Gastrocnemius medialis (tissue), 4 donors: ENCODE results near the gene ANP32D.
"Not testable (repeated sequence)": the region's sequence is repeated elsewhere in the genome, so short reads cannot be mapped to it uniquely, and the experiment has no call there.

Source experiments
- POLR2A ChIP-seq, 2 donors: fragments of 450-650 bp; IDR thresholded peaks; one replicate each; pipeline ENCODE4 v1.6.1; 2017; ENCODE audit warnings: antibody characterized with exemption in 2 of 2, mild to moderate bottlenecking in 2 of 2, moderate library complexity in 2 of 2
- TF ChIP-seq, protein P1 (sequence below), 5 experiments: fragments of 450-650 bp in 3 of 5; fragments of 200-600 bp in 2 of 5; sonication (generic) in 2 of 5; IDR thresholded peaks in 4 of 5; conservative IDR thresholded peaks in 1 of 5; 1 replicate in 4 of 5; 2 replicates in 1 of 5; pipeline ENCODE4 v1.5.1; 2016 to 2019; ENCODE audit warnings: antibody characterized with exemption in 5 of 5, mild to moderate bottlenecking in 3 of 5, moderate library complexity in 3 of 5

DNA sequence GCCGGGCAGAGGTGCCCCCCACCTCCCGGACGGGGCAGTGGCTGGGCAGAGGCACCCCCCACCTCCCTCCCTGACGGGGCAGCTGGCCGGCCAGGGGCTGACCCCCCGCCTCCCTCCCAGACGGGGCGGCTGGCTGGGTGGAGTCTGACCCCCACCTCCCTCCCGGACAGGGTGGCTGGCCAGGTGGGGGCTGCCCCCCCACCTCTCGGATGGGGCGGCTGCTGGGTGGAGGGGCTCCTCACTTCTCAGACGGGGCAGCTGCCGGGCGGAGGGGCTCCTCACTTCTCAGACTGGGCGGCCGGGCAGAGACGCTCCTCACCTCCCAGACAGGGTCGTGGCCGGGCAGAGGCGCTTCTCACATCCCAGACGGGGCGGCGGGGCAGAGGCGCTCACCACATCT, 48.0 kb downstream of the ANP32D start:
- TF ChIP-seq POLR2A (IDR thresholded peaks at IDR 0.05), result not testable (repeated sequence)
- TF ChIP-seq, protein P1, sequence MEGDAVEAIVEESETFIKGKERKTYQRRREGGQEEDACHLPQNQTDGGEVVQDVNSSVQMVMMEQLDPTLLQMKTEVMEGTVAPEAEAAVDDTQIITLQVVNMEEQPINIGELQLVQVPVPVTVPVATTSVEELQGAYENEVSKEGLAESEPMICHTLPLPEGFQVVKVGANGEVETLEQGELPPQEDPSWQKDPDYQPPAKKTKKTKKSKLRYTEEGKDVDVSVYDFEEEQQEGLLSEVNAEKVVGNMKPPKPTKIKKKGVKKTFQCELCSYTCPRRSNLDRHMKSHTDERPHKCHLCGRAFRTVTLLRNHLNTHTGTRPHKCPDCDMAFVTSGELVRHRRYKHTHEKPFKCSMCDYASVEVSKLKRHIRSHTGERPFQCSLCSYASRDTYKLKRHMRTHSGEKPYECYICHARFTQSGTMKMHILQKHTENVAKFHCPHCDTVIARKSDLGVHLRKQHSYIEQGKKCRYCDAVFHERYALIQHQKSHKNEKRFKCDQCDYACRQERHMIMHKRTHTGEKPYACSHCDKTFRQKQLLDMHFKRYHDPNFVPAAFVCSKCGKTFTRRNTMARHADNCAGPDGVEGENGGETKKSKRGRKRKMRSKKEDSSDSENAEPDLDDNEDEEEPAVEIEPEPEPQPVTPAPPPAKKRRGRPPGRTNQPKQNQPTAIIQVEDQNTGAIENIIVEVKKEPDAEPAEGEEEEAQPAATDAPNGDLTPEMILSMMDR (IDR thresholded peaks at IDR 0.05 in 4 of 5, conservative IDR thresholded peaks at IDR 0.05 in 1 of 5), result not testable (repeated sequence)
